H1 (cell line): ENCODE measurements around the gene CGREF1. TPM values are rescaled to one million over a fixed set of nuclear protein-coding genes. Genes with fewer than 3 reads are reported as not detected.

ENCODE experiments used
- ASH2L ChIP-seq: fragments of 200-600, 300-600 bp; sonication (generic); IDR thresholded peaks from one replicate; pipeline ENCODE4 v1.7.1; 2017; ENCODE audit warnings: low read length
- SP2 ChIP-seq: IDR thresholded peaks from 2 replicates; pipeline ENCODE4 v1.6.1; 2012; ENCODE audit warnings: mild to moderate bottlenecking, low read length, inconsistent platforms
- TCF12 ChIP-seq: IDR thresholded peaks from 2 replicates; pipeline ENCODE4 v1.6.1; 2011; ENCODE audit warnings: low read depth, mild to moderate bottlenecking, low read length
- polyA plus RNA-seq, 7 experiments: library from polyadenylated mRNA; depleted of rRNA in 3 of 7; stranded (reverse) in 5 of 7; unstranded in 2 of 7; fragments of >200 nt in 5 of 7; fragments of 200-250 nt in 2 of 7; gene quantifications; 1 replicate in 5 of 7; 2 replicates in 1 of 7; 4 replicates in 1 of 7; pipeline versions ENCODE4 v1.2.1 to v1.2.3, GENCODE V29; 2011 to 2013; ENCODE audit warnings: missing spikeins in 2 of 7, mixed read lengths in 2 of 7
- total RNA-seq: library from RNA; stranded (reverse); fragmentation: NEBNext Ultra II Directional; extraction: Animal tissue kit (Norgen Biotek cat#: 25700); gene quantifications from 2 replicates; pipeline ENCODE4 v1.2.1, GENCODE V29; 2021

The CGREF1 gene
- total and polyA plus RNA-seq, 2 of the 8 experiments (the other 6 are each of a cell fraction or from before 2014, with no cell fraction given), result 2.5 to 3.4 TPM

GRCh38 chr2:27094353-27094984 is 24.5 kb downstream of the CGREF1 start (continued):
- TF ChIP-seq ASH2L (no peak), SP2 (no peak), TCF12 (no peak)
- TF ChIP-seq, all 59 proteins: peak for 0
